ENCODE measurements around the gene BROX.

BROX gene

DNA sequence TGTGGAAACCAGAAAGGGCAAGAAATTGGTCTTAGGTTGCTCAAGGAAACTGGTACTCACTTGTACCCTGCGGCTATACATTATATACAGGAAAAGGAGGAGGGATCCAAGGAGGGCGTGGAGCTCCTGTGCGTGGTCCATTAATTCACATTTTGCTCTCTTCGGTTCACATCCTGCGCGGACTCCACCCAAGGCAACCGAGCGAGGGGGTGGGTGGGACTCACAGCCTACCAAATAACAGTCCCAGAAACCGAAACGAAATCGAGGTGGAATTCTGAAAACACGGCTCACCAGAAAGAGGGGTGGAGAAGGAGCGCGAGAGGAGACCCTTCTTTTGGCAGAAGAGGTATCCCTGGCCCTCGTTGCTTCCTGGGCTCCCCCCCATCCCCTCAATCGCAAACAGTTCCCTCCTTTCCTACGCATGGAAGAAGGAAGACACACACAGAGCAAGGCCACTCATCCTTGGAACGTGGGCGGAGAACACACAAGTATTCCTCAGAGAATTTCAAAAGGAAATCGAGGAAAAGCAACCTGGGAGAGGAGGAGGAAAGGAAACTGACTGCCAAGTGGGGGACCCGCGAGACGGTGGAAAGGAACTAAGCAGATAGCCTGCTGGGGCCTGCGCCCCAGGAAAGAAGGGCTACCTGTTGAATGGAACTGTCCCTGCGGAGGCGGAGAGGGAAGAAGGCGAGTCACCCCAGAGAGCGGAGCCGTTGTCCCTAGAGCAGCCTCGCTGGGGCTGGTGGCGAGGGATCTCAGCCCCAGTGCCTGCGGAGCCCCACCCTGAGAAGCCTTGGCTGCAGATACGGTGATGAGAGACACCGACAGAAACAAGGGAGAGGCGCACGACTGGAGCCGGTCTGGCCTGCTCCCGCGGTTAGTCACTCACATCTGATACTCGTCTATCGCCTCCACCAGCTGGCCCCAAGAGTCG is 778 bp upstream of the BROX start:
- TF ChIP-seq GATA3 (IDR thresholded peaks at IDR 0.05; ENCODE audit: low read depth, low read length) (no peak), GATA2 (IDR thresholded peaks at IDR 0.05; ENCODE audit: low read depth, low read length) (no peak)

DNA sequence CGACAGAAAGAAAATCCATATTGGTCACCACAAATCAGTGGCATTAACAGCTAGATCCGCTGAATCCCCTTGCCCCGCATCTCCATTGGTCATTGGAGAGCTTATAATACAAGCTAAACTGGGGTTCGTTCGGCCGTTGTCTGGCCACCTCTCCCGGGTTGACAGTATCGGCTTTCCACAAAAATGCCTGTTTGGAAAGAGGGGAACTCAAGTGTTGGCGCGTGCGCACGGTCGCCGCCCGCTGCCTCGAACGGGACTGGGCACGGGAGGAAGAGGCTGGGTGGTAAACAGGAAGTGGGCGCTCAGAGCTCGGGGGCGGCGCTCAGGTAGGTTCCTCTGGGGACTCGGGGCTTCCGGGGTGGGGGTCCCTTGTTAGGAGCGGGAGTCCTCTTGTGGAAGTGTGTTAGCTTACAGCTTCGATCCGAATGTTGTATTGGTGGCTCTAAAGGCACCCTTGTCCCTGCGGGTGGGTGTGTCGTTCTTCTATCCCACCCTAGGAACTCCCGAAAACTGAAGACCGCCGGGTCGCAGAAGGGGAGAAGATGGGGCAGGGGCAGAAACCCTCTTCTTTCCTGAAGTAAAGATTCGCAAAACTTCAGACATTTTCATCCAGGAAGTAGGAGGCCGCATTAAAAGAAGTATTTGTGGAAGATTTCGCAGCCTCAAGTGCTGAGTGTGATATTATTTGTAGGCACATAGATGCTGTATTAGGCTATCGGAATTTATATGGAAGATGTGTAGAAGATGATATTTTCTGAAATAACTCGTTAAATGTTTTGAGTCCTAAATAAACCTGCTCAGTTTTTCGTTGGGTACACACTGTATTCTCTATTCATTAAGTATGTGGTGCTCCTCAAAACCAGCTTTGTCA is 962 bp downstream of the BROX start:
- TF ChIP-seq GATA2 (IDR thresholded peaks at IDR 0.05; ENCODE audit: low read depth, low read length) (no peak), GATA3 (IDR thresholded peaks at IDR 0.05; ENCODE audit: low read depth, low read length) (no peak)

DNA sequence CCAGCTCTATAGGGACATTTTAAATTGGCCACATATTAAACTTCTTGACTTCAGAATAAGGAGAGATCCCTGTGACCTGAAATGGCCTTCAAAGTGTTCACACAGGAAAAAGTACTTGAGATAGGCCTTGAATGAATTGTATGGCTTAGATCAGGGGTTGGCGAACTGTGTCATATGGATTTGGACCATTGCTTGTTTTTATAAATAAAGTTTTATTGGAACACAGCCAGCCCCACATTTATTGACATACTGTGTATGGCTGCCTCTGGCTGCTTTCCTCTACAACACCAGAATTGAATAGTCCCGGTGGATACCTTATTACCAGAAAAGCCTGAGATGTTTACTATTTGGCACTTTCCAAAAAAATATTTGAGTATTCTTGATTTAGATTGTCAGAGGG is 4.0 kb downstream of the BROX start:
- no peak for TF ChIP-seq GATA3 (IDR thresholded peaks at IDR 0.05; ENCODE audit: low read depth, low read length)
- no peak for TF ChIP-seq GATA2 (IDR thresholded peaks at IDR 0.05; ENCODE audit: low read depth, low read length)

DNA sequence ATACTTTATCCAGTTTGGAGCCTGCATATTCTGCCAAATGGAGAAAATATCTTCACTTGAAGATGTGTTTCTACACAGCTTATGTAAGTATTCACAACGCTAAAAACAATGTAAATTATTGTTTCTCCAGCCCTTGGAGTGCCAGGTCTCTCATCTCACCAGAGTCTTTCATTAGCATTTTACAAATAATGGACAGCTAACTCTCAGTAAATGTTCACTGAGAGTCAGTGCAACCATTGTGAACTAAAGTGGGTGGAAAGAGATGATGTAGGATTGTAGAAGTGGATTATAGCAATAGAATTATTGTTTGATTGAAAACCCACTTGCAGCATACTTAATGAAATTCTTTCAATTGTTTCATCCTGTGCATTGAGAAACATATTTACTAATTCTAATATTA is 16.4 kb downstream of the BROX start:
- TF ChIP-seq GATA3 (IDR thresholded peaks at IDR 0.05; ENCODE audit: low read depth, low read length) (no peak), GATA2 (IDR thresholded peaks at IDR 0.05; ENCODE audit: low read depth, low read length) (no peak)

DNA sequence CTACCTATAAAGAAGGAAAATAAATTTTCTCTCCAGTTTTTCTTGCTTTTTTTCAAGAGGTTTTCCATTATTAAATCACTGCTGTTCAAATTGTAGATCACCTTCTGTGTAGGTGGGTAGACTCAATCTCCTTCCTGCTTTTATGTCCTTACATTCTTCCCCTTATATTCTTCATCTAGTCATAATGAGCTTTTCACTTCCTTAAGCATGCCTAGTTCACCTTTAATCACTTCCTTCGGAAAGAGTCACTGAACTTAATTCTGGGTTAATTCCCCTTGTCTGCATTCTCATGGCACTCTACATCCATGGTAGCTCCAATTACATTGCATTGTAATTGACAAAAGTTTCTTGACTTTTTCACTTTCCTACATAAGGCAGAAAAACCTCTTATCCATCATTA is 18.5 kb downstream of the BROX start:
- TF ChIP-seq GATA2 (IDR thresholded peaks at IDR 0.05; ENCODE audit: low read depth, low read length) = no peak
- no peak for TF ChIP-seq GATA3 (IDR thresholded peaks at IDR 0.05; ENCODE audit: low read depth, low read length)

DNA sequence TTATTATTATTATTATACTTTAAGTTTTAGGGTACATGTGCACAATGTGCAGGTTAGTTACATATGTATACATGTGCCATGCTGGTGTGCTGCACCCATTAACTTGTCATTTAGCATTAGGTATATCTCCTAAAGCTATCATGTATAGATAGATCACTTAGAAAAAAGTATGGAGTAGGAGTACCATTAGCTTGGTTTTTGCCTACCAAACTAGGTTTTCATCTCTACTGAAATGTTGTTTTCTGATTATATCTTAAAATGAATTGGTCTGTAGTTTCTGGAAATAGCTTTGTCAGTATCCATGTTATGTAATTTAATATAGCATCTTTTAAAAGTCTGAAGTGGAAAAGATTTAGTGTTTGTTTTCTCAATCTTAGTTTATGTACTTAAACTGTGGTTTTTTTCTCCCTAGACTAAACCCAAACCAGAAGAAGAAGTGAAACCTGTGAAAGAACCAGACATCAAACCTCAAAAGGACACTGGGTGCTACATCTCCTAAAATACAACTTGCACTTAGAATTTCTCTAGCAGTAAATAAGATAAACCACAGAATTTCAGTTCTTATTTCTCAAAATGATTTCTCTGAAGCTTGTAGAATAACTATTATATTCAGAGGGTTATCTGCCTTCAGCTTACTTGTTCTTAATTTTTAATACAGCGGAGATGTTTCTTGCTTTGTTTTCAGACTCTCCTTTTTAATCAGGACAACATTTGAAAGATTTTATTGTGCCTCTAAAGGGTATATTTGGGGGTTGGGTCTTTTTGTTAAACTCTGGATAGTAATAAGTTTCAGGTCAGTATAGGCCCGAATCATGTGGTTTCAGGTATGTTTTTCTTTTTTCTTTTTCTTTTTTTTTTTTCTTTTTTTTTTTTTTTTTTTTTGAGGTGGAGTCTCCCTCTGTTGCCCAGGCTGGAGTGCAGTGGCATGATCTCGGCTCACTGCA is 20.1 kb downstream of the BROX start:
- TF ChIP-seq GATA2 (IDR thresholded peaks at IDR 0.05; ENCODE audit: low read depth, low read length) = no peak
- no peak for TF ChIP-seq GATA3 (IDR thresholded peaks at IDR 0.05; ENCODE audit: low read depth, low read length)

DNA sequence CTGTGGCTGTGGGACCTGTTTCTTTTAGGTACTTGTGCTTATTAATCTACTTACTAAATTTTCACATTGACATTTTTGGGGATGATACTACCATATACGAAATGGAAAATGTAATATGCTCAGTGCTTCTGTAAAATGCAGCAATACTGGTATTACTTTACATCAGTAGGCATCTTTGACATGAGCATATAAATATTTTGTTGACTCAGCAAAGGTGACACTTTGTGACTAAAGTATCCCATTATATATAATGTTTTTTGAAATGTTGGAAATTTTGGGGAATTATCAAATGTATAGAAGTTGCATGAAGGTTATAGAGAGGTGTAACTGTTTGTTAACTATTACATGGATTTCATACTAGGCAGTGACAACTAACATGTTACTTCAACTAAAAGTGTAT is 22.4 kb downstream of the BROX start:
- TF ChIP-seq GATA2 (IDR thresholded peaks at IDR 0.05; ENCODE audit: low read depth, low read length) (no peak), GATA3 (IDR thresholded peaks at IDR 0.05; ENCODE audit: low read depth, low read length) (no peak)

DNA sequence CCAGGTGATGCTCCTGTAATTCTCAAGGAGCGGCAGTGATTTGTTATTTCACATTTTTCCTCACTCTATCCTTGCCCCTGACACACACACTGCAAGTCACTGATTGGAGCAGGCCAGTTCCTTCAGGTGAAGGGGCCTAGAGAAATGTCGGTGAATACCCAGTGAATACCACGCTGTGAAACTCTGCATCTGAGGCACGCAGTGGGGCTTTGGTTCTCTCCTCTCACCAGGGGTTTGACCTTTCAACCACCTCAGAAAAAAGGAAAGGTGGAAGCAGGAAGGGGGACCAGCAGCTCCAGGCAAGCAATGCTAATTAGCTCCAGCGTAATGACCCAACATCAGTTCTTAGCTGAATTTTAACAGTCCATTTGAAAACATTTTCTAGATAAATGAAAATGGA is 24.1 kb downstream of the BROX start:
- TF ChIP-seq GATA3 (IDR thresholded peaks at IDR 0.05; ENCODE audit: low read depth, low read length) (no peak), GATA2 (IDR thresholded peaks at IDR 0.05; ENCODE audit: low read depth, low read length) (no peak)

DNA sequence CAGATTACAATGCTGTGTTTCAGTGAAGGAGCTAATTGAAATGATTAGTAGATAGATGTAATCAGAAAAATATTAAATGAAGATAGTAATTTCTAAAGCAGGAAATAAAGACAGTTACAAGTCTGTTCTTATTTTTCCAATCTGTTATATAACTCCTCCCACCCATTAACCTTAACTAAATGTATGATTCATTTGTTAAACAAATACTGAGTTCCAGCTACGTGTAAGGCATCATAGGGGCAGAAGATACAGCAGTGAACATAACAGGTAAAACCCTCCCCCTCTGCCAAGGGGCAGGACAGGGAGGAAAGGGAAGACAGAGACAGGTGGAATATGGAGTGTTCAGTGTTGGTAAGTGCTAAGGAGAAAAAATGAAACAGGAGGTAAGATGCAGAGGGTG is 24.6 kb downstream of the BROX start, which contains the start of gene FAM177B:
Gene FAM177B, plus strand, starts transcription at position 231 of the 400 bp plus-strand sequence. CDS start 9,344 bp downstream, outside the sequence.
- TF ChIP-seq GATA3 (IDR thresholded peaks at IDR 0.05; ENCODE audit: low read depth, low read length) = no peak
- no peak for TF ChIP-seq GATA2 (IDR thresholded peaks at IDR 0.05; ENCODE audit: low read depth, low read length)

DNA sequence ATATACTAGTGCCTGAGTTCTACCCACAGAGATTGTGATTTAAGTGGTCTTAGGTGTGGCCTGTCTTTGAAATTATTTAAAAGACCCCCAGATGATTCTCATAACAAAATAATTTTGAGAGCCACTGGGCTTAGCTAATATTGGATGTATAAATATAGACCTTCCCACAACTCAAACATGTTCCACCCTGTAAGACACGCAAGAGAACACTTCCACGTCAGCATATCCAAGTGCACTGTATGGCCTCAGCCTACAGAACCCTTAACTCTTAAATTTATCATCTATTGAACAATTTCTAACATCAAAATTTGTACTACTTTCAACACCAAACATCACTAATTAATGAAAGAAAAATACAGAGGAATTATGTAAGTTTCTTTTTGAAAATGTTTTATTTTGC is 27.1 kb downstream of the BROX start:
- no peak for TF ChIP-seq GATA2 (IDR thresholded peaks at IDR 0.05; ENCODE audit: low read depth, low read length)
- no peak for TF ChIP-seq GATA3 (IDR thresholded peaks at IDR 0.05; ENCODE audit: low read depth, low read length)

DNA sequence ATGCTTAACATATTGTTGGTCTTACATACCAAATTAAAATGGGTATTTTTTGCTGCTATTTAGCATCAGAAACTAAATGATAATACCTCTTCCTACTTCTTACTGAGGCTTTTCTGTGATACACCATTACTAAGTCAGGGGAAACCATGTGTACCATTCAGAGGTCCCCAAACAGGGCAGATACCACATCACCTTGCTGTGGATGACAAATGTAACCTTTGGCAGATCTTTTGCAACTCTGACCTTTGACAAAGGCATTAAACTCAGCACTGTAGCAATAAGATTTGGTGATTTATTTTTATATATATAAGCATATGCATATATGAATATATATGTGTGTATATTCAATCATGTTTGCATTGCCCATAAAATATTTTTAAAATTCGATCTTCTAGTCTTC is 27.6 kb downstream of the BROX start:
- TF ChIP-seq GATA3 (IDR thresholded peaks at IDR 0.05; ENCODE audit: low read depth, low read length) (no peak), GATA2 (IDR thresholded peaks at IDR 0.05; ENCODE audit: low read depth, low read length) (no peak)

DNA sequence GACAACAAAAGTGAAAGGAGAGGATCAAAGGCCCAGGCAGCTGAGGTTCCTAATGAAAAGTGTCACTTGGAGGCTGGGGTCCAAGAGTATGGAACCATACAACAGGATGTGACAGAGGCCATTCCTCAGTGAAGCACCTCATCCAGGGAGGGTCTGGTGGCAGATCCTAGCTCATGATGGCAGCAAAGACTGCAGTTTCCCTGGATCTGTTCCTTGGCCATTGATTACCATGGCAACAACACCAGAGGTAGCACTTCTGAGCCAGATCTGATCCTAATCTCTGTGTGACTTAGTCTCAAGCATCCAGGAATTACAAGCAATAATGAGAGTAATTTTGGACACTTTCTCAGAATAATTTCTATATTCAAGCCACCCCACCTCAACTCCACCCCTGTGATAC is 37.6 kb downstream of the BROX start:
- peak; percentile 73 for TF ChIP-seq GATA2 (IDR thresholded peaks at IDR 0.05; ENCODE audit: low read depth, low read length)
- TF ChIP-seq GATA3 (IDR thresholded peaks at IDR 0.05; ENCODE audit: low read depth, low read length) = peak; percentile 32; the same call in 1 of the 2 replicates

DNA sequence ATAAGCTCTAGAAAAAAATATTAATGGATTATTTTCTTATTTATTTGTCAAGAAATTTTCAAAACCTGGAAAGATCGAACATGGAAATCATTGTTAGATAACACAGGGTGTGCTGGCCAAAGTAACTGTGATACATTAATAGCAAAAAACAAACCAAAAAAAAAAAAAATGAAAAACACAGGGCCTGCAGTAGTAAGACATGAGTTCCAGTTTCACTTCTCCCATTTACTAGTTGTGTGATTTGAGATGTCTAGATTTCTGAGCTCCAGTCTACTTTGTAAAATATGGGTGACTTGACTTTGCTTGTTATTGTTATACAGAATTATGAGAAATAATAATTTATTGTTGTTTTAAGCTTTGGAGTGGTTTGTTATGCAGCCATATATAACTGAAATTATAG is 38.3 kb downstream of the BROX start:
- TF ChIP-seq GATA2 (IDR thresholded peaks at IDR 0.05; ENCODE audit: low read depth, low read length) = no peak
- no peak for TF ChIP-seq GATA3 (IDR thresholded peaks at IDR 0.05; ENCODE audit: low read depth, low read length)

Data from SH-SY5Y (cell line).